Neural progenitor cell (in vitro differentiated cells): ENCODE data around the gene PBX1. TPM values are rescaled to one million over a fixed set of nuclear protein-coding genes. Genes with fewer than 3 reads are reported as not detected.

Experiments used
- DNase-seq: peaks from one replicate; pipeline ENCODE4 v3.0.0-alpha.2; 2016; ENCODE audit warnings: low spot score
- H2AFZ ChIP-seq: fragments of 200-600 bp; sonication (generic); replicated peaks from 2 replicates; pipeline ENCODE4 v1.6.1; 2016; ENCODE audit warnings: antibody characterized with exemption
- H3F3A ChIP-seq: fragments of 200-600 bp; sonication (generic); 2 replicates; pipeline ENCODE4 v1.6.1; 2016; ENCODE audit warnings: antibody characterized with exemption, low read depth
- H3K27ac ChIP-seq: fragments of 200-600 bp; sonication (generic); 2 replicates; pipeline ENCODE4 v1.5.1; 2016; ENCODE audit warnings: mild to moderate bottlenecking
- H3K27me3 ChIP-seq: fragments of 200-600 bp; sonication (generic); 2 replicates; pipeline ENCODE4 v1.6.1; 2016; ENCODE audit warnings: mild to moderate bottlenecking, moderate library complexity
- H3K36me3 ChIP-seq: fragments of 200-600 bp; sonication (generic); 2 replicates; pipeline ENCODE4 v1.5.1; 2016
- H3K4me1 ChIP-seq: fragments of 200-600 bp; sonication (generic); 2 replicates; pipeline ENCODE4 v1.6.1; 2016; ENCODE audit warnings: mixed run types
- H3K4me2 ChIP-seq: fragments of 200-600 bp; sonication (generic); 2 replicates; pipeline ENCODE4 v1.6.1; 2016
- H3K4me3 ChIP-seq: fragments of 200-600 bp; sonication (generic); 2 replicates; pipeline ENCODE4 v1.5.1; 2016
- H3K79me2 ChIP-seq: fragments of 200-600 bp; sonication (generic); 2 replicates; pipeline ENCODE4 v1.6.1; 2016; ENCODE audit warnings: low read depth
- H3K9ac ChIP-seq: fragments of 200-600 bp; sonication (generic); 2 replicates; pipeline ENCODE4 v1.6.1; 2016
- H3K9me3 ChIP-seq: fragments of 200-600 bp; sonication (generic); 2 replicates; pipeline ENCODE4 v1.5.1; 2016; ENCODE audit warnings: low read depth
- H4K20me1 ChIP-seq: fragments of 200-600 bp; sonication (generic); 2 replicates; pipeline ENCODE4 v1.6.1; 2016; ENCODE audit warnings: low read depth
- H3K27ac Mint-ChIP-seq: 3 replicates; pipeline ENCODE4 v1.8.0; 2021; ENCODE audit warnings: mixed read lengths
- H3K27me3 Mint-ChIP-seq: 2 replicates; pipeline ENCODE4 v1.8.0; 2022; ENCODE audit warnings: low read depth, mild to moderate bottlenecking, inconsistent platforms, moderate library complexity, mixed read lengths; ENCODE audit not compliant: insufficient read depth
- H3K36me3 Mint-ChIP-seq: 3 replicates; pipeline ENCODE4 v1.8.0; 2021; ENCODE audit warnings: mixed read lengths
- H3K4me1 Mint-ChIP-seq: 3 replicates; pipeline ENCODE4 v1.8.0; 2021; ENCODE audit warnings: mixed read lengths
- H3K4me3 Mint-ChIP-seq: 3 replicates; pipeline ENCODE4 v1.8.0; 2021; ENCODE audit warnings: mild to moderate bottlenecking, moderate library complexity, mixed read lengths
- H3K9me3 Mint-ChIP-seq: 3 replicates; pipeline ENCODE4 v1.8.0; 2020; ENCODE audit warnings: mixed read lengths
- EZH2 ChIP-seq: fragments of 200-600 bp; sonication (generic); IDR thresholded peaks from 2 replicates; pipeline ENCODE4 v1.6.1; 2017; ENCODE audit warnings: antibody characterized with exemption, mild to moderate bottlenecking, moderate library complexity
- EZH2phosphoT487 ChIP-seq: fragments of 200-600 bp; sonication (generic); IDR thresholded peaks from 2 replicates; pipeline ENCODE4 v1.6.1; 2017; ENCODE audit warnings: antibody characterized with exemption
- total RNA-seq: library from RNA; depleted of rRNA; stranded (reverse); fragments of >200 nt; gene quantifications from 2 replicates; pipeline ENCODE4 v1.2.3, GENCODE V29; 2015; ENCODE audit warnings: low replicate concordance
- TF ChIP-seq, protein P1 (sequence below): fragments of 200-600 bp; sonication (generic); IDR thresholded peaks from 2 replicates; pipeline ENCODE4 v1.5.1; 2017; ENCODE audit warnings: antibody characterized with exemption, mild to moderate bottlenecking

PBX1 gene
- total RNA-seq, 1 donor from 2014 or later = 91.1 TPM

GRCh38 chr1:164753521-164754077 is 194.6 kb downstream of the PBX1 start:
- Histone ChIP-seq H3K4me3 (no peak overlapping the region), H3K9me3 (no peaks in the 10 kb centered on the region), H3K79me2 (peaks cover 88% of the 10 kb centered on the region), H3K27ac (no peak overlapping the region), H3K27me3 (no peaks in the 10 kb centered on the region), H3K4me1 (peaks cover 14% of the 10 kb centered on the region), H3F3A (peaks cover under 1% of the 10 kb centered on the region), H4K20me1 (peaks cover 96% of the 10 kb centered on the region), H3K9ac (no peak overlapping the region), H3K4me2 (no peak overlapping the region), H3K36me3 (no peaks in the 10 kb centered on the region), H2AFZ (no peak overlapping the region)
- Mint-ChIP-seq H3K4me1 (peaks cover 55% of the 10 kb centered on the region), H3K9me3 (no peaks in the 10 kb centered on the region), H3K27me3 (peaks cover 9% of the 10 kb centered on the region), H3K27ac (peak overlapping the region; percentile 61), H3K36me3 (peaks cover 16% of the 10 kb centered on the region), H3K4me3 (no peak overlapping the region)
- TF ChIP-seq EZH2phosphoT487 (no peak), EZH2 (no peak)
- TF ChIP-seq, protein P1, sequence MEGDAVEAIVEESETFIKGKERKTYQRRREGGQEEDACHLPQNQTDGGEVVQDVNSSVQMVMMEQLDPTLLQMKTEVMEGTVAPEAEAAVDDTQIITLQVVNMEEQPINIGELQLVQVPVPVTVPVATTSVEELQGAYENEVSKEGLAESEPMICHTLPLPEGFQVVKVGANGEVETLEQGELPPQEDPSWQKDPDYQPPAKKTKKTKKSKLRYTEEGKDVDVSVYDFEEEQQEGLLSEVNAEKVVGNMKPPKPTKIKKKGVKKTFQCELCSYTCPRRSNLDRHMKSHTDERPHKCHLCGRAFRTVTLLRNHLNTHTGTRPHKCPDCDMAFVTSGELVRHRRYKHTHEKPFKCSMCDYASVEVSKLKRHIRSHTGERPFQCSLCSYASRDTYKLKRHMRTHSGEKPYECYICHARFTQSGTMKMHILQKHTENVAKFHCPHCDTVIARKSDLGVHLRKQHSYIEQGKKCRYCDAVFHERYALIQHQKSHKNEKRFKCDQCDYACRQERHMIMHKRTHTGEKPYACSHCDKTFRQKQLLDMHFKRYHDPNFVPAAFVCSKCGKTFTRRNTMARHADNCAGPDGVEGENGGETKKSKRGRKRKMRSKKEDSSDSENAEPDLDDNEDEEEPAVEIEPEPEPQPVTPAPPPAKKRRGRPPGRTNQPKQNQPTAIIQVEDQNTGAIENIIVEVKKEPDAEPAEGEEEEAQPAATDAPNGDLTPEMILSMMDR = no peak
- no peak for DNase-seq

DNA sequence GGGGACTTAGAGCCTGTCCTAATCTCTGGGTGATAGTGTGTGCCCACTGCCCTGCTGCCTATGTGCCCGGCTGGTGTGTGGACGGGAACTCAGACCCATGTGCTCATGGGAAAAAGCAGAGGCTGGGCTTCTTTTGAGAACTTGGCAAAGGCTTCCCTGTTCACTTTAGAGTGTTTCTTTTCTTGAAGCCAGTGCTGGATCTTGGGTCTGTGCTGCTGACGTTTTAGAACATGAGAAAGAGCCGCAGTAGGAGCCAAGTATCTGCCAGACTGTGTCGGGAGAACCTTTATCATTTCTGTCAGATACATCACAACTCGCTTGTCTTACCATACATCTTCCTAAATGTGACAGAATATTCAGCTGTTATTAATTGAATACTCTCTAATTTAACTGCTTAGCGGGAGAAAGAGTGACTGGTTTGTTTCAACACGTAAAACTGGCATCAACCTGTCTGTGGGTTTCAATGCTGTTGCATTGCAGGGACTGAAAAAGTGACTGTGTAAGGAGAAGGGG is 195.2 kb downstream of the PBX1 start:
- Histone ChIP-seq H3K27ac (no peak overlapping the region), H3F3A (no peaks in the 10 kb centered on the region), H3K4me1 (peaks cover 12% of the 10 kb centered on the region), H3K27me3 (no peaks in the 10 kb centered on the region), H3K79me2 (peaks cover 83% of the 10 kb centered on the region), H4K20me1 (peaks cover 93% of the 10 kb centered on the region), H3K9ac (no peak overlapping the region), H2AFZ (no peak overlapping the region), H3K36me3 (no peaks in the 10 kb centered on the region), H3K4me2 (no peak overlapping the region), H3K4me3 (no peak overlapping the region), H3K9me3 (no peaks in the 10 kb centered on the region)
- peaks cover 51% of the 10 kb centered on the region for H3K4me1 Mint-ChIP-seq
- peaks cover 9% of the 10 kb centered on the region for H3K27me3 Mint-ChIP-seq
- no peaks in the 10 kb centered on the region for H3K9me3 Mint-ChIP-seq
- H3K27ac Mint-ChIP-seq = peak overlapping the region; percentile 61
- H3K36me3 Mint-ChIP-seq = peaks cover 16% of the 10 kb centered on the region
- H3K4me3 Mint-ChIP-seq = no peak overlapping the region
- DNase-seq = no peak
- TF ChIP-seq EZH2phosphoT487 = no peak
- no peak for TF ChIP-seq EZH2
- TF ChIP-seq, protein P1 = no peak

GRCh38 chr1:164755690-164756089 is 196.7 kb downstream of the PBX1 start:
- Histone ChIP-seq H3K36me3 (no peaks in the 10 kb centered on the region), H3K27me3 (no peaks in the 10 kb centered on the region), H3K79me2 (peaks cover 78% of the 10 kb centered on the region), H3K4me1 (peaks cover 12% of the 10 kb centered on the region), H3K4me3 (no peak overlapping the region), H3K27ac (no peak overlapping the region), H3K9ac (no peak overlapping the region), H3K4me2 (no peak overlapping the region), H4K20me1 (peaks cover 78% of the 10 kb centered on the region), H2AFZ (no peak overlapping the region), H3F3A (no peaks in the 10 kb centered on the region), H3K9me3 (no peaks in the 10 kb centered on the region)
- Mint-ChIP-seq H3K4me3 (no peak overlapping the region), H3K9me3 (no peaks in the 10 kb centered on the region), H3K36me3 (peaks cover 24% of the 10 kb centered on the region), H3K27ac (no peak overlapping the region), H3K27me3 (peaks cover 6% of the 10 kb centered on the region), H3K4me1 (peaks cover 39% of the 10 kb centered on the region)
- no peak for TF ChIP-seq EZH2
- DNase-seq = no peak

DNA sequence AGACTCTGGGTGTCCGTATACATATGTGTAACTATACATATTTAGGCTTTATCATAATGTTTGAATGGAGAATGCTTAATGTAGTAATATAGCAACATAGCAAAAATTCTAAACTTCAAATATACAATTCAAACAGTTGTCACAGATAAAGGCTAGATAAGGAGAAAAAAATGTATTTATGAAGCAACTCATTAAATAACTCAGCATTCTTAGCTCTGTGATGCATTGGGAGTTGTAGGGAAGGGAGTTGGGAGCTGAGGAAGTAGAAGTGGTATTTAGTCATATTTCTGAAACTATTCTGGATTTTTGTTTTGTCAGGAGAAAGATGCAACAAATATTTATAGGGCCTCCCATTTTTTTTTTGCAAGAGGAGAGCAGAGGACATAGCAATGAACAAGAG is 197.8 kb downstream of the PBX1 start:
- no peaks in the 10 kb centered on the region for H3K36me3 ChIP-seq
- no peak for TF ChIP-seq EZH2phosphoT487
- no peak for TF ChIP-seq EZH2
- TF ChIP-seq, protein P1 = no peak

More for the DNA sequence above, 197.8 kb downstream of the PBX1 start:
- H3F3A ChIP-seq = no peaks in the 10 kb centered on the region
- peaks cover 6% of the 10 kb centered on the region for H3K27me3 Mint-ChIP-seq
- H3K4me3 ChIP-seq = no peak overlapping the region
- no peak overlapping the region for H2AFZ ChIP-seq
- no peak overlapping the region for H3K27ac ChIP-seq
- no peak overlapping the region for H3K4me3 Mint-ChIP-seq
- H3K27me3 ChIP-seq = no peaks in the 10 kb centered on the region
- peaks cover 38% of the 10 kb centered on the region for H3K4me1 Mint-ChIP-seq
- H3K4me2 ChIP-seq = no peak overlapping the region
- H3K9me3 Mint-ChIP-seq = peaks cover 6% of the 10 kb centered on the region
- H3K36me3 Mint-ChIP-seq = peaks cover 28% of the 10 kb centered on the region
- no peaks in the 10 kb centered on the region for H3K9me3 ChIP-seq
- H3K4me1 ChIP-seq = peaks cover 12% of the 10 kb centered on the region
- H3K79me2 ChIP-seq = peaks cover 80% of the 10 kb centered on the region
- no peak for DNase-seq
- no peak overlapping the region for H3K27ac Mint-ChIP-seq
- H3K9ac ChIP-seq = no peak overlapping the region
- peaks cover 67% of the 10 kb centered on the region for H4K20me1 ChIP-seq
